Hematopoietic multipotent progenitor cell treated with erythropoietin and hydrocortisone succinate and interleukin-3 and kit ligand, for 8 days (in vitro differentiated cells): Measurements from ENCODE around the gene CGB1.

Experiments
- DNase-seq: peaks from one replicate; pipeline ENCODE4 v3.0.0-alpha.2; 2015

Gene CGB1

GRCh38 chr19:49020931-49021895 lies 15.5 kb downstream of the CGB1 start:
- DNase-seq: no peak

GRCh38 chr19:49020342-49020741 lies 16.4 kb downstream of the CGB1 start:
- DNase-seq: no peak

GRCh38 chr19:49019242-49019932 lies 17.3 kb downstream of the CGB1 start:
- DNase-seq: peak; percentile 16

- peak; percentile 14 for DNase-seq
Observed at GRCh38 chr19:49018388-49019241, 18.1 kb downstream of the CGB1 start.

- DNase-seq: peak; percentile 62
Observed at GRCh38 chr19:49017666-49018351, 18.9 kb downstream of the CGB1 start.

- no peak for DNase-seq
Observed at GRCh38 chr19:49017041-49017665, 19.5 kb downstream of the CGB1 start, which contains the start of gene LHB. Gene LHB (minus strand): TSS chr19:49017091. CDS start chr19:49017081, 10 bp downstream.

- DNase-seq: no peak
Observed at GRCh38 chr19:49016067-49016839, 20.4 kb downstream of the CGB1 start.

GRCh38 chr19:49014870-49015255 lies 21.8 kb downstream of the CGB1 start:
- no peak for DNase-seq

- no peak for DNase-seq
Observed at GRCh38 chr19:49014123-49014869, 22.4 kb downstream of the CGB1 start.

- DNase-seq: no peak
Observed at GRCh38 chr19:49011194-49011593, 25.5 kb downstream of the CGB1 start.

- DNase-seq: no peak
Observed at GRCh38 chr19:49010453-49010852, 26.2 kb downstream of the CGB1 start.

- no peak for DNase-seq
Observed at GRCh38 chr19:49009828-49010227, 26.9 kb downstream of the CGB1 start.

- DNase-seq: no peak
Observed at GRCh38 chr19:49006905-49007304, 29.8 kb downstream of the CGB1 start.

GRCh38 chr19:49004964-49005614 lies 31.6 kb downstream of the CGB1 start:
- DNase-seq: no peak

- no peak for DNase-seq
Observed at GRCh38 chr19:49004133-49004532, 32.6 kb downstream of the CGB1 start.

GRCh38 chr19:48999481-49000325 lies 37.0 kb downstream of the CGB1 start:
- DNase-seq: peak; percentile 73

- peak; percentile 81 for DNase-seq
Observed at GRCh38 chr19:48997972-48998371, 38.7 kb downstream of the CGB1 start.

GRCh38 chr19:48994035-48994386 lies 42.7 kb downstream of the CGB1 start:
- DNase-seq: peak; percentile 24
